ACC112 (cell line): Measurements from ENCODE around the gene KRTAP20-3.

ENCODE experiments used
- H2AFZ ChIP-seq: fragments of 200-600 bp; sonication (generic); one replicate; pipeline ENCODE4 v1.6.0; 2017; ENCODE audit warnings: antibody characterized with exemption, low read length; ENCODE audit not compliant: unreplicated experiment
- H3K27ac ChIP-seq: fragments of 200-600 bp; sonication (generic); 2 replicates; pipeline ENCODE4 v1.5.1; 2014; ENCODE audit warnings: low read depth, mild to moderate bottlenecking, antibody characterized with exemption, low read length, moderate library complexity
- H3K27me3 ChIP-seq: fragments of 200-600 bp; sonication (generic); 2 replicates; pipeline ENCODE4 v1.6.1; 2014; ENCODE audit warnings: mild to moderate bottlenecking, antibody characterized with exemption, low read length, moderate library complexity, mixed read lengths; ENCODE audit not compliant: insufficient read depth
- H3K36me3 ChIP-seq: fragments of 200-600 bp; sonication (generic); 2 replicates; pipeline ENCODE4 v1.6.1; 2016; ENCODE audit warnings: mild to moderate bottlenecking, antibody characterized with exemption, low read length, moderate library complexity, mixed read lengths; ENCODE audit not compliant: insufficient read depth
- H3K4me1 ChIP-seq: fragments of 200-600 bp; sonication (generic); one replicate; pipeline ENCODE4 v1.6.1; 2016; ENCODE audit warnings: low read length, mixed read lengths; ENCODE audit not compliant: insufficient read depth, unreplicated experiment, control insufficient read depth
- H3K4me3 ChIP-seq: fragments of 200-600 bp; sonication (generic); 2 replicates; pipeline ENCODE4 v1.5.1; 2014; ENCODE audit warnings: mild to moderate bottlenecking, low read depth, low read length
- H3K79me2 ChIP-seq: fragments of 200-600 bp; sonication (generic); one replicate; pipeline ENCODE4 v1.6.0; 2016; ENCODE audit warnings: low read length; ENCODE audit not compliant: control insufficient read depth, unreplicated experiment, insufficient read depth

The KRTAP20-3 gene

GRCh38 chr21:30642564-30642963, at the start of gene KRTAP20-3:
Gene KRTAP20-3, plus strand, starts transcription at chr21:30642864.
- Histone ChIP-seq H3K4me3 (no peak within 1 kb of the TSS), H3K79me2 (no peaks in the 10 kb centered on the region), H3K36me3 (no peaks in the 10 kb centered on the region), H3K27ac (no peak within 1 kb of the TSS), H2AFZ (no peak within 1 kb of the TSS), H3K4me1 (no peaks in the 10 kb centered on the region), H3K27me3 (no peaks in the 10 kb centered on the region)

- H2AFZ ChIP-seq, result no peak within 1 kb of the TSS
- H3K4me1 ChIP-seq, result no peaks in the 10 kb centered on the region
- H3K36me3 ChIP-seq, result no peaks in the 10 kb centered on the region
- H3K27ac ChIP-seq, result no peak within 1 kb of the TSS
- H3K79me2 ChIP-seq, result no peaks in the 10 kb centered on the region
- H3K4me3 ChIP-seq, result no peak within 1 kb of the TSS
- H3K27me3 ChIP-seq, result no peaks in the 10 kb centered on the region
These were observed 43.9 kb upstream of the KRTAP20-3 start, which contains the start of gene KRTAP6-2 for GRCh38 chr21:30598802-30599201. Gene KRTAP6-2, minus strand, starts transcription at chr21:30598902. Its CDS starts 28 bp downstream, at chr21:30598874.

GRCh38 chr21:30600787-30601186, 41.9 kb upstream of the KRTAP20-3 start, which contains the start of gene KRTAP22-1:
Gene KRTAP22-1, plus strand, starts transcription at chr21:30601087.
- no peak within 1 kb of the TSS for H3K4me3 ChIP-seq

GRCh38 chr21:30605968-30606367, 36.7 kb upstream of the KRTAP20-3 start:
- Histone ChIP-seq H3K27me3 (no peaks in the 10 kb centered on the region), H3K4me3 (no peak overlapping the region), H2AFZ (no peak overlapping the region), H3K27ac (no peak overlapping the region), H3K36me3 (no peaks in the 10 kb centered on the region), H3K4me1 (no peaks in the 10 kb centered on the region), H3K79me2 (no peaks in the 10 kb centered on the region)

More at GRCh38 chr21:30600787-30601186, 41.9 kb upstream of the KRTAP20-3 start, which contains the start of gene KRTAP22-1:
- Histone ChIP-seq H3K79me2 (no peaks in the 10 kb centered on the region), H3K36me3 (no peaks in the 10 kb centered on the region), H3K27me3 (no peaks in the 10 kb centered on the region), H3K27ac (no peak within 1 kb of the TSS), H2AFZ (no peak within 1 kb of the TSS), H3K4me1 (no peaks in the 10 kb centered on the region)

GRCh38 chr21:30612132-30612531, 30.5 kb upstream of the KRTAP20-3 start:
- H3K4me3 ChIP-seq, result no peak overlapping the region

GRCh38 chr21:30613836-30614235, 28.8 kb upstream of the KRTAP20-3 start, which contains the start of gene KRTAP6-1:
Gene KRTAP6-1, minus strand, starts transcription at chr21:30613930. Its CDS starts 26 bp downstream, at chr21:30613904.
- H3K27ac ChIP-seq, result no peak within 1 kb of the TSS
- H3K4me1 ChIP-seq, result no peaks in the 10 kb centered on the region
- H3K36me3 ChIP-seq, result no peaks in the 10 kb centered on the region

More at GRCh38 chr21:30612132-30612531, 30.5 kb upstream of the KRTAP20-3 start:
- Histone ChIP-seq H3K4me1 (no peaks in the 10 kb centered on the region), H3K79me2 (no peaks in the 10 kb centered on the region), H3K27ac (no peak overlapping the region), H3K27me3 (no peaks in the 10 kb centered on the region), H2AFZ (no peak overlapping the region), H3K36me3 (no peaks in the 10 kb centered on the region)

GRCh38 chr21:30615199-30615598, 27.5 kb upstream of the KRTAP20-3 start:
- H3K4me1 ChIP-seq, result no peaks in the 10 kb centered on the region
- H3K4me3 ChIP-seq, result no peak overlapping the region
- no peak overlapping the region for H3K27ac ChIP-seq
- H2AFZ ChIP-seq, result no peak overlapping the region
- no peaks in the 10 kb centered on the region for H3K79me2 ChIP-seq
- no peaks in the 10 kb centered on the region for H3K36me3 ChIP-seq
- H3K27me3 ChIP-seq, result no peaks in the 10 kb centered on the region

More at GRCh38 chr21:30613836-30614235, 28.8 kb upstream of the KRTAP20-3 start, which contains the start of gene KRTAP6-1:
- Histone ChIP-seq H3K79me2 (no peaks in the 10 kb centered on the region), H2AFZ (no peak within 1 kb of the TSS), H3K27me3 (no peaks in the 10 kb centered on the region), H3K4me3 (no peak within 1 kb of the TSS)

- Histone ChIP-seq H3K27ac (no peak within 1 kb of the TSS), H3K79me2 (no peaks in the 10 kb centered on the region), H3K4me1 (no peaks in the 10 kb centered on the region), H2AFZ (no peak within 1 kb of the TSS), H3K4me3 (no peak within 1 kb of the TSS), H3K36me3 (no peaks in the 10 kb centered on the region), H3K27me3 (no peaks in the 10 kb centered on the region)
These were observed 26.5 kb upstream of the KRTAP20-3 start, which contains the start of gene KRTAP20-1 for GRCh38 chr21:30616125-30616524. Gene KRTAP20-1, plus strand, starts transcription at chr21:30616425. Its CDS starts 30 bp downstream, at chr21:30616455.

GRCh38 chr21:30620080-30620479, 22.6 kb upstream of the KRTAP20-3 start:
- Histone ChIP-seq H3K36me3 (no peaks in the 10 kb centered on the region), H2AFZ (no peak overlapping the region), H3K4me1 (no peaks in the 10 kb centered on the region), H3K27ac (no peak overlapping the region), H3K27me3 (no peaks in the 10 kb centered on the region), H3K4me3 (no peak overlapping the region), H3K79me2 (no peaks in the 10 kb centered on the region)

GRCh38 chr21:30620522-30620921, 22.1 kb upstream of the KRTAP20-3 start, which contains the start of gene KRTAP20-4:
Gene KRTAP20-4, plus strand, starts transcription at chr21:30620627.
- H3K4me3 ChIP-seq, result no peak within 1 kb of the TSS
- no peaks in the 10 kb centered on the region for H3K4me1 ChIP-seq
- no peaks in the 10 kb centered on the region for H3K36me3 ChIP-seq
- H3K27me3 ChIP-seq, result no peaks in the 10 kb centered on the region
- no peak within 1 kb of the TSS for H2AFZ ChIP-seq
- H3K27ac ChIP-seq, result no peak within 1 kb of the TSS
- no peaks in the 10 kb centered on the region for H3K79me2 ChIP-seq

GRCh38 chr21:30623362-30623761, 19.3 kb upstream of the KRTAP20-3 start:
- H3K4me1 ChIP-seq, result no peaks in the 10 kb centered on the region
- no peaks in the 10 kb centered on the region for H3K27me3 ChIP-seq

More at GRCh38 chr21:30623362-30623761, 19.3 kb upstream of the KRTAP20-3 start:
- H2AFZ ChIP-seq, result no peak overlapping the region
- H3K36me3 ChIP-seq, result no peaks in the 10 kb centered on the region
- H3K27ac ChIP-seq, result no peak overlapping the region
- no peaks in the 10 kb centered on the region for H3K79me2 ChIP-seq
- no peak overlapping the region for H3K4me3 ChIP-seq
